Camera-type eye (tissue), 1 donor: ENCODE measurements around the gene ATP5MG. TPM values are rescaled to one million over a fixed set of nuclear protein-coding genes. Genes with fewer than 3 reads are reported as not detected.

ENCODE experiments used
- total RNA-seq: library from RNA; depleted of rRNA; stranded (reverse); fragments of >200 nt; gene quantifications from one replicate; pipeline ENCODE4 v1.2.3, GENCODE V29; 2014

The ATP5MG gene, protein sequence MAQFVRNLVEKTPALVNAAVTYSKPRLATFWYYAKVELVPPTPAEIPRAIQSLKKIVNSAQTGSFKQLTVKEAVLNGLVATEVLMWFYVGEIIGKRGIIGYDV
- total RNA-seq: 27.5 TPM

DNA sequence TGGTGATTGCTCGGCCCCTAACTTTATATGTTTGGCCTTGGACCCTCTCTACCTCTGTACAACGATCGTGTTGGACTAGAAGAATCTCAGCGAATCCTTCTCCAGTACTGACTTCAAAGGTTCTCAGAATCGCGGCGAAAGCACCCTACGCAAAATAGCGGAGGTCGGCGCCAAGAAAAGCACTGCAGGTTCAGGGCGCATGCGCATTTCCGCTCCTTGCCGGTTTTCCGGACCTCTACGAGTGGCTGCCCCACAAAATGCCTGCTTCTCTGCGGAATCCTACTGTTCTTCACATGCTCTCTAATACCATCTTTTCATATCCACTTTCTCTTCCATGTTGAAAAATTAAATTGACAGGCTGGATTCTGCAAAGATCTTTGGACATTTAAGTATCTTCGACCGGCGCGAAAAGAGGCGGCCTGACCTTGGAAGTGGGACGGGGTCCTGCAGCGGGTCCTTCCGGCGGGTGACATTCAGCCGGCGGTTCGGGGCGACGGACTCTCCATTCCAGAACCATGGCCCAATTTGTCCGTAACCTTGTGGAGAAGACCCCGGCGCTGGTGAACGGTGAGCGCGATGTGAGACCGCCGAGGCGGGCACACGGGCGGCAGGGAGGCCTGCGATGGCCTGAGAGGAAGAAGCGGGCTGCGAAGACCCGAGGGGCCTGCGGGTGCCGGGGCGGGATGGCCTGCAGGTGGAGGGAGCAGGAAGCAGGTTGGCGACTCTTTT, at the start of gene ATP5MG:
TSS of gene ATP5MG (plus strand) at position 456 of the 729 bp plus-strand sequence. CDS start at position 516, 60 bp downstream.

GRCh38 chr11:118359295-118359958, 42.0 kb upstream of the ATP5MG start, which contains the start of gene UBE4A:
UBE4A (plus strand) TSS chr11:118359600; CDS start chr11:118365081, 5,481 bp downstream.

GRCh38 chr11:118435893-118436624, 34.7 kb downstream of the ATP5MG start, which contains the start of gene KMT2A:
KMT2A (plus strand) TSS chr11:118436492; CDS start chr11:118436513, 21 bp downstream.

Other genes starting within 250 kb of the ATP5MG start
- 5.9 TPM for gene SCN4B, start 248.8 kb upstream of the ATP5MG start, total RNA-seq
- 7.4 TPM for gene SCN2B, start 225.0 kb upstream of the ATP5MG start, total RNA-seq
- gene JAML, start 176.6 kb upstream of the ATP5MG start, total RNA-seq: 3.3 TPM
- 3.5 TPM for gene MPZL3, start 149.2 kb upstream of the ATP5MG start, total RNA-seq
- gene MPZL2, start 137.3 kb upstream of the ATP5MG start, total RNA-seq: 18.4 TPM
- 0.55 TPM for gene CD3E, start 96.9 kb upstream of the ATP5MG start, total RNA-seq
- not detected for gene CD3D, start 58.9 kb upstream of the ATP5MG start, total RNA-seq
- gene CD3G, start 57.3 kb upstream of the ATP5MG start, total RNA-seq: 0.88 TPM
- 46.6 TPM for gene UBE4A, start 42.0 kb upstream of the ATP5MG start, total RNA-seq
- 169 TPM for gene KMT2A, start 34.9 kb downstream of the ATP5MG start, total RNA-seq
- gene TTC36, start 125.9 kb downstream of the ATP5MG start, total RNA-seq: 2.5 TPM
- gene TMEM25, start 129.6 kb downstream of the ATP5MG start, total RNA-seq: 40.6 TPM
- gene IFT46, start 164.3 kb downstream of the ATP5MG start, total RNA-seq: 44.9 TPM
- gene ARCN1, start 170.8 kb downstream of the ATP5MG start, total RNA-seq: 123 TPM
- gene PHLDB1, start 206.0 kb downstream of the ATP5MG start, total RNA-seq: 93.2 TPM